22Rv1 (cell line): ENCODE measurements around the gene PLCB1.

ENCODE experiments used
- CTCF ChIP-seq: fragments of 450-650 bp; IDR thresholded peaks from 2 replicates; pipeline ENCODE4 v1.5.1; 2017; ENCODE audit warnings: mild to moderate bottlenecking
- ZFX ChIP-seq: fragments of 450-650 bp; IDR thresholded peaks from 2 replicates; pipeline ENCODE4 v1.6.1; 2017; ENCODE audit warnings: antibody characterized with exemption, borderline replicate concordance

- TF ChIP-seq ZFX (no peak), CTCF (no peak)
Observed at GRCh38 chr20:8367689-8368088, 235.6 kb downstream of the PLCB1 start.
